Measurements from ENCODE around the gene CCDC81. TPM values are rescaled to one million over a fixed set of nuclear protein-coding genes. Genes with fewer than 3 reads are reported as not detected.

Gene CCDC81
- total and polyA plus RNA-seq, 2 donors (not counting 1 experiment from before 2014, with no cell fraction given), result 0.66 to 7.0 TPM

DNA sequence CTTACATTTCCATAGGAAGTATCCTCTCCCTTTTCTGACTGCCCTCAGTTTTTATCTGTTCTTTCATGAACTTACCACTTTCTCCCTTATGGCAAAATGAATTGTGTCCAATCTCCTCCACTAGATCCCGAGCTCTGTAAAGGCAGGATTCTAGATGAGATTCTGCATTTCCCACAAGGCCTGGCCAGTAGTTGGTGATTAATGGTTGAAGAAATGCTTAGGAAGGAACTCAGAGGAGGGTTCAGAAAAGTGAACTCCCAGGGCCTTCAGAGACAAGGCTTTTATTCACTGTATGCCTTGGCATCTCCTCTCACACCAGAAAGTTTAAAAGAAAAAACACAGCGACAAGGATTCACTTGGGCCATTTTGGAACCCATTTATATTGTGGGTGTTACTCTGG, 66.2 kb downstream of the CCDC81 start:
- H2AFZ ChIP-seq (ENCODE audit: low read length), result no peak overlapping the region
- no peak overlapping the region for H3K9ac ChIP-seq (ENCODE audit: insufficient read depth, low read length)
- H3K79me2 ChIP-seq (ENCODE audit: control insufficient read depth, insufficient read depth, low read length), result no peaks in the 10 kb centered on the region
- H3K4me3 ChIP-seq (replicated peaks in 1 of 4; ENCODE audit: control extremely low read depth in 1 of 4, insufficient read depth in 1 of 4, low read depth in 3 of 4, low read length in 4 of 4), result no peak overlapping the region
- H3K27me3 ChIP-seq (ENCODE audit: control insufficient read depth, insufficient read depth, low read length), result no peaks in the 10 kb centered on the region
- peak overlapping the region; percentile 43 for H3K27ac ChIP-seq (ENCODE audit: insufficient read depth, low read length)
- TF ChIP-seq, protein P1, sequence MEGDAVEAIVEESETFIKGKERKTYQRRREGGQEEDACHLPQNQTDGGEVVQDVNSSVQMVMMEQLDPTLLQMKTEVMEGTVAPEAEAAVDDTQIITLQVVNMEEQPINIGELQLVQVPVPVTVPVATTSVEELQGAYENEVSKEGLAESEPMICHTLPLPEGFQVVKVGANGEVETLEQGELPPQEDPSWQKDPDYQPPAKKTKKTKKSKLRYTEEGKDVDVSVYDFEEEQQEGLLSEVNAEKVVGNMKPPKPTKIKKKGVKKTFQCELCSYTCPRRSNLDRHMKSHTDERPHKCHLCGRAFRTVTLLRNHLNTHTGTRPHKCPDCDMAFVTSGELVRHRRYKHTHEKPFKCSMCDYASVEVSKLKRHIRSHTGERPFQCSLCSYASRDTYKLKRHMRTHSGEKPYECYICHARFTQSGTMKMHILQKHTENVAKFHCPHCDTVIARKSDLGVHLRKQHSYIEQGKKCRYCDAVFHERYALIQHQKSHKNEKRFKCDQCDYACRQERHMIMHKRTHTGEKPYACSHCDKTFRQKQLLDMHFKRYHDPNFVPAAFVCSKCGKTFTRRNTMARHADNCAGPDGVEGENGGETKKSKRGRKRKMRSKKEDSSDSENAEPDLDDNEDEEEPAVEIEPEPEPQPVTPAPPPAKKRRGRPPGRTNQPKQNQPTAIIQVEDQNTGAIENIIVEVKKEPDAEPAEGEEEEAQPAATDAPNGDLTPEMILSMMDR (conservative IDR thresholded peaks at IDR 0.05 in 1 of 2, IDR thresholded peaks at IDR 0.05 in 1 of 2; ENCODE audit: low read depth in 1 of 2, low read length in 2 of 2), result no peak
- TF ChIP-seq EZH2 (IDR thresholded peaks at IDR 0.05; ENCODE audit: low read length, missing control alignments), result no peak
- DNase-seq (ENCODE audit: low read depth in 2 of 2), result peak in 1 of 2 donors; percentile 53
- no peaks in the 10 kb centered on the region for H3K36me3 ChIP-seq (ENCODE audit: control insufficient read depth, insufficient read depth, low read length)
- no peaks in the 10 kb centered on the region for H3K9me3 ChIP-seq (ENCODE audit: control insufficient read depth, insufficient read depth, low read depth, low read length)
- H3K4me1 ChIP-seq (ENCODE audit: control insufficient read depth, extremely low read depth, insufficient read depth, low read length), result peaks cover 4% of the 10 kb centered on the region
- no peak overlapping the region for H3K4me2 ChIP-seq (ENCODE audit: extremely low read depth, insufficient read depth, low read length)
- no peaks in the 10 kb centered on the region for H4K20me1 ChIP-seq (ENCODE audit: control insufficient read depth, extremely low read depth, insufficient read depth, low read length)

DNA sequence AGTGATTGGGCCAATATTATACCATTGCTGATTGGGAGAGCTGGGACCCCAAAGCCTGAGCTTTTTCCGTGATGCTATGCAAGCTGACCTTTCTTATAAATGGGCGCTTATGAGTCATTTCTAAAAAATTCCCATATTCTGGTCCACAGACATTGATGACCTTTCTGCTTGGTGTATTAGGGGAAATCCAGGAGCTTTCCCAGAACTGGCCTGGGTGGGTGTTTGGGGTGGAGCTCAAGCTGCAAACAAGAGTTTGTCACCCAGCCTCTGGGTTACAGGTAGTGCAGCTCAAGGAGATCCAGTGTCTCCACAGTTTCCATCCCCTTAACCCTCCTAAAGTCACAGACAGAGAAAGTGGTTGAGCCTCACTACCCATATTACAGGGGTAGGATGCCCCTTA, 67.7 kb downstream of the CCDC81 start:
- DNase-seq (ENCODE audit: low read depth in 2 of 2), result peak in 1 of 2 donors; percentile 47
- no peak overlapping the region for H3K4me3 ChIP-seq (replicated peaks in 1 of 4; ENCODE audit: control extremely low read depth in 1 of 4, insufficient read depth in 1 of 4, low read depth in 3 of 4, low read length in 4 of 4)
- H3K27me3 ChIP-seq (ENCODE audit: control insufficient read depth, insufficient read depth, low read length), result no peaks in the 10 kb centered on the region
- no peak overlapping the region for H2AFZ ChIP-seq (ENCODE audit: low read length)
- peaks cover 4% of the 10 kb centered on the region for H3K4me1 ChIP-seq (ENCODE audit: control insufficient read depth, extremely low read depth, insufficient read depth, low read length)
- no peak overlapping the region for H3K4me2 ChIP-seq (ENCODE audit: extremely low read depth, insufficient read depth, low read length)
- no peaks in the 10 kb centered on the region for H3K36me3 ChIP-seq (ENCODE audit: control insufficient read depth, insufficient read depth, low read length)
- TF ChIP-seq, protein P1 (conservative IDR thresholded peaks at IDR 0.05 in 1 of 2, IDR thresholded peaks at IDR 0.05 in 1 of 2; ENCODE audit: low read depth in 1 of 2, low read length in 2 of 2), result no peak
- TF ChIP-seq EZH2 (IDR thresholded peaks at IDR 0.05; ENCODE audit: low read length, missing control alignments), result no peak
- H3K27ac ChIP-seq (ENCODE audit: insufficient read depth, low read length), result no peak overlapping the region
- no peaks in the 10 kb centered on the region for H4K20me1 ChIP-seq (ENCODE audit: control insufficient read depth, extremely low read depth, insufficient read depth, low read length)
- no peaks in the 10 kb centered on the region for H3K79me2 ChIP-seq (ENCODE audit: control insufficient read depth, insufficient read depth, low read length)
- H3K9ac ChIP-seq (ENCODE audit: insufficient read depth, low read length), result no peak overlapping the region
- H3K9me3 ChIP-seq (ENCODE audit: control insufficient read depth, insufficient read depth, low read depth, low read length), result no peaks in the 10 kb centered on the region

DNA sequence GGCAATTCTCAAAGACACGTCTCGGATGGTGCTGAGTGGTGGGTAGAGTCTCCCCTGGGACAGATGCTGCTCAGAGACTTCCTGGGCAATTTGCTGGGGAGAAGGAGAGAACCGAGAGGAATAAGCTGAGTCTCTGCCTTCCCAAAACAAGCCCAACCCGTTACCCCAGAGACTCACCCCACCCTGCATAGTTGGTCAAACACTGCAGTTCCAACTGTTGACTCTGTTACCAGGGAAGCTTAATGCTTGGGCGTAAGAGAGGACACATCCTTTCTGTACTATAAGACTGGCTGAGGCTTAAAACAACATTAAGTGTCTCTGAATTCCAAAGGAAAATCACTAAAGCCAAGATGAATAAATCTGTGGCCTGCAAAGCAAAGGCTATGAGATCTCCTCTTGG, 68.1 kb downstream of the CCDC81 start:
- H3K36me3 ChIP-seq (ENCODE audit: control insufficient read depth, insufficient read depth, low read length), result no peaks in the 10 kb centered on the region
- no peak overlapping the region for H2AFZ ChIP-seq (ENCODE audit: low read length)
- H3K27me3 ChIP-seq (ENCODE audit: control insufficient read depth, insufficient read depth, low read length), result no peaks in the 10 kb centered on the region
- H3K9ac ChIP-seq (ENCODE audit: insufficient read depth, low read length), result no peak overlapping the region
- no peak overlapping the region for H3K27ac ChIP-seq (ENCODE audit: insufficient read depth, low read length)
- no peaks in the 10 kb centered on the region for H3K79me2 ChIP-seq (ENCODE audit: control insufficient read depth, insufficient read depth, low read length)
- H3K4me1 ChIP-seq (ENCODE audit: control insufficient read depth, extremely low read depth, insufficient read depth, low read length), result peaks cover 4% of the 10 kb centered on the region
- H4K20me1 ChIP-seq (ENCODE audit: control insufficient read depth, extremely low read depth, insufficient read depth, low read length), result no peaks in the 10 kb centered on the region
- DNase-seq (ENCODE audit: low read depth in 2 of 2), result no peak
- no peaks in the 10 kb centered on the region for H3K9me3 ChIP-seq (ENCODE audit: control insufficient read depth, insufficient read depth, low read depth, low read length)
- H3K4me3 ChIP-seq (replicated peaks in 1 of 4; ENCODE audit: control extremely low read depth in 1 of 4, insufficient read depth in 1 of 4, low read depth in 3 of 4, low read length in 4 of 4), result no peak overlapping the region
- no peak for TF ChIP-seq EZH2 (IDR thresholded peaks at IDR 0.05; ENCODE audit: low read length, missing control alignments)
- TF ChIP-seq, protein P1 (conservative IDR thresholded peaks at IDR 0.05 in 1 of 2, IDR thresholded peaks at IDR 0.05 in 1 of 2; ENCODE audit: low read depth in 1 of 2, low read length in 2 of 2), result no peak
- no peak overlapping the region for H3K4me2 ChIP-seq (ENCODE audit: extremely low read depth, insufficient read depth, low read length)
